DND-41 (cell line): ENCODE results near the gene NXN.

ENCODE experiments used
- ATAC-seq: fragments of 200-7000 bp; cut with Tn5 transposase; 3 replicates; pipeline ENCODE4 v1.9.1; 2021; ENCODE audit warnings: low read depth; ENCODE audit not compliant: insufficient read depth
- DNase-seq: peaks from one replicate; pipeline ENCODE4 v3.0.0-alpha.2; 2020
- H2AFZ ChIP-seq: 2 replicates; pipeline ENCODE4 v1.6.0; 2012; ENCODE audit warnings: low read depth, low read length
- H3K27ac ChIP-seq: 2 replicates; pipeline ENCODE4 v1.5.1; 2012; ENCODE audit warnings: low read length, inconsistent platforms
- H3K27me3 ChIP-seq: fragments of 200-600 bp; sonication (generic); 2 replicates; pipeline ENCODE4 v1.6.0; 2012; ENCODE audit warnings: low read length, mild to moderate bottlenecking, inconsistent platforms; ENCODE audit not compliant: insufficient read depth, poor library complexity
- H3K36me3 ChIP-seq: 2 replicates; pipeline ENCODE4 v1.5.1; 2012; ENCODE audit warnings: low read length, inconsistent platforms; ENCODE audit not compliant: insufficient read depth
- H3K4me1 ChIP-seq: 2 replicates; pipeline ENCODE4 v1.5.1; 2012; ENCODE audit warnings: mild to moderate bottlenecking, low read length; ENCODE audit not compliant: insufficient read depth
- H3K4me2 ChIP-seq: 2 replicates; pipeline ENCODE4 v1.6.0; 2012; ENCODE audit warnings: mild to moderate bottlenecking, moderate library complexity, low read length, inconsistent platforms; ENCODE audit not compliant: insufficient read depth
- H3K4me3 ChIP-seq, 2 experiments: fragments of 200-600 bp in 1 of 2; shearing (Covaris generic) in 1 of 2; 2 replicates each; pipeline ENCODE4 v1.5.1; 2012 to 2016; ENCODE audit warnings: inconsistent platforms in 2 of 2, low read length in 2 of 2, mild to moderate bottlenecking in 2 of 2, low read depth in 1 of 2, moderate library complexity in 1 of 2
- H3K79me2 ChIP-seq: 2 replicates; pipeline ENCODE4 v1.6.0; 2012; ENCODE audit warnings: low read length, inconsistent platforms; ENCODE audit not compliant: insufficient read depth
- H3K9ac ChIP-seq: 2 replicates; pipeline ENCODE4 v1.6.0; 2012; ENCODE audit warnings: low read depth, mild to moderate bottlenecking, inconsistent platforms, low read length, moderate library complexity
- H3K9me3 ChIP-seq: 2 replicates; pipeline ENCODE4 v1.5.1; 2012; ENCODE audit warnings: low read length, moderate library complexity, mild to moderate bottlenecking, inconsistent platforms; ENCODE audit not compliant: insufficient read depth, severe bottlenecking
- H4K20me1 ChIP-seq: 2 replicates; pipeline ENCODE4 v1.6.0; 2012; ENCODE audit warnings: low read length; ENCODE audit not compliant: insufficient read depth
- EZH2 ChIP-seq: IDR thresholded peaks from 3 replicates; pipeline ENCODE4 v1.6.1; 2012; ENCODE audit warnings: borderline replicate concordance, low read depth, mild to moderate bottlenecking, moderate library complexity, low read length, inconsistent platforms; ENCODE audit not compliant: severe bottlenecking
- TF ChIP-seq, protein P1 (sequence below): IDR thresholded peaks from 2 replicates; pipeline ENCODE4 v1.5.1; 2012; ENCODE audit warnings: borderline replicate concordance, low read length, moderate library complexity, mild to moderate bottlenecking; ENCODE audit not compliant: poor library complexity, severe bottlenecking; ENCODE audit errors: extremely low read depth

NXN gene

DNA sequence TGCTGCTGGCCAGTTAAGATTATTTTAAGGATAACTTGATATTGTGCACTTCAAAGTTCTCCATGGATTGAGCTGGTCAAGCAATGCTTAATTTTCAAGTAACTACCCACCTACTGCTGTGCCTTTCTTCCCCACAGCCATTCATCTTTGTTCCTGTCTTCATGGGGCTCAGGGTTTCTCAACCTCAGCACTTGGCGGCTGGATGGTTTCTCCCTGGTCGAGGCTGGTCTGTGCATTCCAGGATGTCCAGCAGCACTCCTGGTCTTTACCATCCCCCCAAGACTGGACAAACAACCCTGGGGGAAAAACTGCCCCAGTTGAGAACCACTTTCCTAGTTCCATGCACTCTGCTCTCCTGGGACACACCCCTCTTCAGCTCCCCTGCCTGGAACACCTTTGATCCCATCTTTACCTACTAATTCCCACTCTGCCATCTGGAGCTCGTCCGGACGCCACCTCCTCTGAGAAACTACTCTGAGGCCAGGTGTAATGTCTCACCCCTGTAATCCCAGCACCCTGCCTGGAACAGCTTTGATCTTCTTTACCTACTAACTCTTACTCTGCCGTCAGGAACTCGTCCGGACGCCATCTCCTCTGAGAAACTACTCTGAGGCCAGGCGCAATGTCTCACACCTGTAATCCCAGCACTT lies 81.5 kb downstream of the NXN start:
- no peak for ATAC-seq
- Histone ChIP-seq H2AFZ (no peak overlapping the region), H3K4me2 (no peak overlapping the region)

DNA sequence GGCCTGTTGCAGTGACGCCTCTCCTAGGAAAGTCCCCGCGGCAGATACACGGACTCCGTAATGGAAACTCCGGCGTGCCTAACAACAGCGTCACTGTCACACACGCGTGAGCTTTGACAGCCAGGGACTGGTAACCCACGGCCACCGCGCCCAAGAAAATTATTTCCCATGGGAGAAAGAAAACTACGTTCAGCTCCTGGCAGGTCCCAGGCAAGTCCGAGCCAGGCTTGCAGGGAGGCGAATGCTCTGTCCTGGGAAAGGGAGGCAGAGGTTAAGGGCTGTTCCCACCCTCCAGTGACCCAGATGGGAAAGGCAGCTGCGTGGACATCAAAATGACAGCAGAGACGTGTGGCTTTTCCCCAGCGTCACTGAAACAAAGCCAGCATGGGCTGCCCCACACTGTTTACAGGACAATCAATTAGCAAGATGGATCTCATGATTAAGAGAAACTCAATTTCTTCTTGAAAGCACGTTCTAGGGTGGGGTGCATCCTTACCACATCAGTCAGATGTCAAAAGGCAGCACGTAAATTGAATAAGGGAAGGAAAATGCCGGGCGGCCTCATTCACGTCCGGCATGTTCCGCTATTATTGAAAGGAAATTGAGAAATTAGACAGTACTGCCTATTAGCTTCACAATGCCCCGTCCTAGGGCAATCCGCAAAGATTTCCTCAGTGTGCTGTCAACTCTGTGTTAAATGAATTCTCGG lies 82.5 kb downstream of the NXN start:
- H3K27ac ChIP-seq = no peak overlapping the region
- H4K20me1 ChIP-seq = 0 out of 2 replicates have a peak, but pooled peaks cover 5% of the 10 kb centered on the region
- H2AFZ ChIP-seq = no peak overlapping the region
- H3K27me3 ChIP-seq = no peaks in the 10 kb centered on the region
- no peak for ATAC-seq
- H3K9me3 ChIP-seq = no peaks in the 10 kb centered on the region
- TF ChIP-seq, protein P1, sequence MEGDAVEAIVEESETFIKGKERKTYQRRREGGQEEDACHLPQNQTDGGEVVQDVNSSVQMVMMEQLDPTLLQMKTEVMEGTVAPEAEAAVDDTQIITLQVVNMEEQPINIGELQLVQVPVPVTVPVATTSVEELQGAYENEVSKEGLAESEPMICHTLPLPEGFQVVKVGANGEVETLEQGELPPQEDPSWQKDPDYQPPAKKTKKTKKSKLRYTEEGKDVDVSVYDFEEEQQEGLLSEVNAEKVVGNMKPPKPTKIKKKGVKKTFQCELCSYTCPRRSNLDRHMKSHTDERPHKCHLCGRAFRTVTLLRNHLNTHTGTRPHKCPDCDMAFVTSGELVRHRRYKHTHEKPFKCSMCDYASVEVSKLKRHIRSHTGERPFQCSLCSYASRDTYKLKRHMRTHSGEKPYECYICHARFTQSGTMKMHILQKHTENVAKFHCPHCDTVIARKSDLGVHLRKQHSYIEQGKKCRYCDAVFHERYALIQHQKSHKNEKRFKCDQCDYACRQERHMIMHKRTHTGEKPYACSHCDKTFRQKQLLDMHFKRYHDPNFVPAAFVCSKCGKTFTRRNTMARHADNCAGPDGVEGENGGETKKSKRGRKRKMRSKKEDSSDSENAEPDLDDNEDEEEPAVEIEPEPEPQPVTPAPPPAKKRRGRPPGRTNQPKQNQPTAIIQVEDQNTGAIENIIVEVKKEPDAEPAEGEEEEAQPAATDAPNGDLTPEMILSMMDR = no peak
- no peak for TF ChIP-seq EZH2
- H3K4me1 ChIP-seq = no peaks in the 10 kb centered on the region
- H3K4me3 ChIP-seq = no peak overlapping the region
- no peak overlapping the region for H3K4me2 ChIP-seq
- H3K9ac ChIP-seq = no peak overlapping the region
- H3K79me2 ChIP-seq = no peaks in the 10 kb centered on the region
- no peak for DNase-seq
- no peaks in the 10 kb centered on the region for H3K36me3 ChIP-seq

More for the DNA sequence above, 81.5 kb downstream of the NXN start:
- Histone ChIP-seq H3K4me3 (no peak overlapping the region), H3K79me2 (no peaks in the 10 kb centered on the region), H3K9me3 (no peaks in the 10 kb centered on the region), H4K20me1 (0 out of 2 replicates have a peak, but pooled peaks cover 7% of the 10 kb centered on the region), H3K27me3 (no peaks in the 10 kb centered on the region), H3K36me3 (no peaks in the 10 kb centered on the region), H3K27ac (no peak overlapping the region), H3K9ac (no peak overlapping the region), H3K4me1 (no peaks in the 10 kb centered on the region)
- no peak for DNase-seq
- TF ChIP-seq EZH2 = no peak
- TF ChIP-seq, protein P1 = no peak

DNA sequence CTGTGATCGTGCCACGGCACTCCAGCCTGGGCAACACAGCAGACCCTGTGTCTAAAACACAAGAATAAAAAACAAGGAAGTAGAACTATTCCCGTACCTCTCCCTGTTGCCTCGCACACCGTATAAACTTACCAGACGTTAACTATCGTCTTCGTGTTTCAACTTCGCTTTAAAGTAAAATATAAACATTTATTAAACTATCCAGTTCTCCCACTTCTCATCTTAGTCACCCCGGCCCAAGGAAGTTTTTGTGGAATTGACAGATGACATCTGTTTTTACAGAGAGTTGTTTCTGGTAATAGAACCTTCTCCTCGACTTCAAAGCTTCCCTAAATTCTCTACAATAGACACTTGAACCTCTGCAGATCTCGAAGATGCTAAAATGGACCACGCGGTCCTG lies 83.1 kb downstream of the NXN start:
- no peak for TF ChIP-seq EZH2
- TF ChIP-seq, protein P1 = no peak
- Histone ChIP-seq H3K9me3 (no peaks in the 10 kb centered on the region), H3K4me1 (no peaks in the 10 kb centered on the region), H3K79me2 (no peaks in the 10 kb centered on the region), H3K27ac (no peak overlapping the region), H3K9ac (no peak overlapping the region), H3K4me3 (no peak overlapping the region), H2AFZ (no peak overlapping the region), H3K27me3 (no peaks in the 10 kb centered on the region), H3K36me3 (no peaks in the 10 kb centered on the region), H4K20me1 (0 out of 2 replicates have a peak, but pooled peaks cover 4% of the 10 kb centered on the region), H3K4me2 (no peak overlapping the region)
- no peak for ATAC-seq
- no peak for DNase-seq
